IMR-90 (cell line): ENCODE measurements around the gene EXOC4. TPM values are rescaled to one million over a fixed set of nuclear protein-coding genes. Genes with fewer than 3 reads are reported as not detected.

Source experiments
- ATAC-seq: fragments of 200-7000 bp; cut with Tn5 transposase; 2 replicates; pipeline ENCODE4 v1.9.1; 2020; ENCODE audit warnings: low read depth, mild to moderate bottlenecking, moderate library complexity
- BruUV-seq: library from RNA; stranded (reverse); fragments of 400-500 nt; replicated peaks from 2 replicates; lab custom pipeline; 2021; lab: Mats Ljungman, UMichigan
- CTCF ChIA-PET: fragments of 300-600 bp; formaldehyde crosslinking; extraction: SDS; loops from one replicate; lab custom pipeline; 2021; ENCODE audit warnings: antibody characterized with exemption; lab: Yijun Ruan, JAX
- POLR2A ChIA-PET: fragments of 300-600 bp; sonication (Branson Sonifier 250); formaldehyde crosslinking; loops from one replicate; lab custom pipeline; 2022; ENCODE audit warnings: antibody characterized with exemption; ENCODE audit not compliant: unreplicated experiment; lab: Charles Lee
- DNase-seq: peaks from one replicate; pipeline ENCODE4 v3.0.0; 2013
- H2AFZ ChIP-seq: replicated peaks from 2 replicates; pipeline ENCODE3; 2013; ENCODE audit warnings: low read length, mild to moderate bottlenecking; ENCODE audit not compliant: poor library complexity
- H2AK5ac ChIP-seq: 2 replicates; pipeline ENCODE4 v1.6.1; 2013; ENCODE audit warnings: low read depth, low read length, inconsistent platforms
- H2AK9ac ChIP-seq: replicated peaks from 2 replicates; pipeline ENCODE3; 2013; ENCODE audit warnings: mild to moderate bottlenecking, low read depth, low read length, moderate library complexity; ENCODE audit not compliant: poor library complexity
- H2BK120ac ChIP-seq: 2 replicates; pipeline ENCODE4 v1.6.1; 2013; ENCODE audit warnings: low read depth, low read length, inconsistent platforms
- H2BK15ac ChIP-seq: 3 replicates; pipeline ENCODE4 v1.6.1; 2013; ENCODE audit warnings: low read depth, low read length, inconsistent platforms
- H2BK20ac ChIP-seq: 2 replicates; pipeline ENCODE4 v1.6.1; 2013; ENCODE audit warnings: low read depth, mild to moderate bottlenecking, inconsistent platforms, low read length, moderate library complexity
- H2BK5ac ChIP-seq: 2 replicates; pipeline ENCODE4 v1.6.1; 2013; ENCODE audit warnings: mild to moderate bottlenecking, low read depth, low read length, inconsistent platforms; ENCODE audit not compliant: poor library complexity, severe bottlenecking
- H3K14ac ChIP-seq: replicated peaks from 2 replicates; pipeline ENCODE4 v1.6.1; 2013; ENCODE audit warnings: low read depth, low read length, inconsistent platforms
- H3K18ac ChIP-seq: 2 replicates; pipeline ENCODE4 v1.6.1; 2013; ENCODE audit warnings: low read depth, low read length, control low read depth
- H3K23ac ChIP-seq: 2 replicates; pipeline ENCODE4 v1.6.1; 2013; ENCODE audit warnings: low read depth, low read length, inconsistent platforms
- H3K27ac ChIP-seq: 2 replicates; pipeline ENCODE4 v1.5.1; 2013; ENCODE audit warnings: mild to moderate bottlenecking, control low read depth, low read length; ENCODE audit not compliant: insufficient read depth
- H3K27me3 ChIP-seq: 2 replicates; pipeline ENCODE4 v1.6.1; 2013; ENCODE audit warnings: low read length; ENCODE audit not compliant: control insufficient read depth, insufficient read depth
- H3K36me3 ChIP-seq: 2 replicates; pipeline ENCODE4 v1.6.1; 2013; ENCODE audit warnings: low read length, mixed read lengths; ENCODE audit not compliant: control insufficient read depth, insufficient read depth
- H3K4ac ChIP-seq: 2 replicates; pipeline ENCODE4 v1.6.1; 2013; ENCODE audit warnings: low read depth, low read length, inconsistent platforms
- H3K4me1 ChIP-seq: 2 replicates; pipeline ENCODE4 v1.6.1; 2013; ENCODE audit warnings: low read length, mixed read lengths; ENCODE audit not compliant: control insufficient read depth, insufficient read depth
- H3K4me2 ChIP-seq: 2 replicates; pipeline ENCODE4 v1.6.1; 2013; ENCODE audit warnings: low read depth, mild to moderate bottlenecking, control low read depth, low read length, moderate library complexity
- H3K4me3 ChIP-seq: 2 replicates; pipeline ENCODE4 v1.5.1; 2013; ENCODE audit warnings: low read depth, mild to moderate bottlenecking, control low read depth, low read length, moderate library complexity; ENCODE audit not compliant: insufficient read depth
- H3K56ac ChIP-seq: 2 replicates; pipeline ENCODE4 v1.6.1; 2013; ENCODE audit warnings: low read length, inconsistent platforms; ENCODE audit not compliant: insufficient read depth; ENCODE audit errors: extremely low read depth
- H3K79me1 ChIP-seq, 2 experiments: 2 replicates each; pipeline ENCODE4 v1.6.1; 2013; ENCODE audit warnings: low read length in 2 of 2, inconsistent platforms in 1 of 2, low read depth in 1 of 2
- H3K9ac ChIP-seq: 2 replicates; pipeline ENCODE4 v1.6.1; 2013; ENCODE audit warnings: low read depth, low read length, control low read depth
- H3K9me1 ChIP-seq: 2 replicates; pipeline ENCODE4 v1.6.1; 2013; ENCODE audit warnings: low read length, inconsistent platforms; ENCODE audit not compliant: insufficient read depth
- H3K9me3 ChIP-seq: 2 replicates; pipeline ENCODE4 v1.6.1; 2013; ENCODE audit warnings: low read length; ENCODE audit not compliant: control insufficient read depth, insufficient read depth
- H4K20me1 ChIP-seq: 2 replicates; pipeline ENCODE4 v1.6.1; 2013; ENCODE audit warnings: low read length, inconsistent platforms; ENCODE audit not compliant: insufficient read depth
- H4K5ac ChIP-seq: 2 replicates; pipeline ENCODE4 v1.6.1; 2013; ENCODE audit warnings: mild to moderate bottlenecking, low read depth, low read length, control low read depth
- H4K8ac ChIP-seq, 2 experiments: 2 replicates each; pipeline ENCODE4 v1.6.1; 2013; ENCODE audit warnings: low read depth in 2 of 2, low read length in 2 of 2, control low read depth in 1 of 2, inconsistent platforms in 1 of 2
- H4K91ac ChIP-seq: 2 replicates; pipeline ENCODE4 v1.6.1; 2013; ENCODE audit warnings: low read depth, low read length, inconsistent platforms; ENCODE audit not compliant: insufficient read depth
- BHLHE40 ChIP-seq: fragments of 150-350 bp; IDR thresholded peaks from 2 replicates; pipeline ENCODE4 v1.6.1; 2016; ENCODE audit warnings: mild to moderate bottlenecking, low read depth, low read length
- CEBPB ChIP-seq: IDR thresholded peaks from 2 replicates; pipeline ENCODE4 v1.6.1; 2012; ENCODE audit warnings: low read depth, low read length, improper control_type of control experiment
- CHD1 ChIP-seq: IDR thresholded peaks from 2 replicates; pipeline ENCODE4 v1.6.1; 2012; ENCODE audit warnings: low read depth, low read length, improper control_type of control experiment
- CTCF ChIP-seq: conservative IDR thresholded peaks from 2 replicates; pipeline ENCODE4 v1.5.1; 2012; ENCODE audit warnings: mild to moderate bottlenecking, low read depth, low read length, improper control_type of control experiment
- ELK1 ChIP-seq: fragments of 150-350 bp; IDR thresholded peaks from 2 replicates; pipeline ENCODE4 v1.6.1; 2016; ENCODE audit warnings: low read depth, mild to moderate bottlenecking, low read length, moderate library complexity, borderline replicate concordance
- FOS ChIP-seq: fragments of 150-350 bp; IDR thresholded peaks from 2 replicates; pipeline ENCODE4 v1.6.1; 2016; ENCODE audit warnings: low read depth, low read length
- MAFK ChIP-seq: IDR thresholded peaks from 2 replicates; pipeline ENCODE4 v1.6.1; 2012; ENCODE audit warnings: low read depth, low read length, improper control_type of control experiment
- MAZ ChIP-seq: IDR thresholded peaks from 2 replicates; pipeline ENCODE4 v1.6.1; 2012; ENCODE audit warnings: low read depth, mild to moderate bottlenecking, low read length, improper control_type of control experiment, moderate library complexity, borderline replicate concordance
- MXI1 ChIP-seq: IDR thresholded peaks from 2 replicates; pipeline ENCODE4 v1.6.1; 2012; ENCODE audit warnings: low read depth, mild to moderate bottlenecking, low read length, moderate library complexity, borderline replicate concordance
- NFE2L2 ChIP-seq: fragments of 150-350 bp; IDR thresholded peaks from 2 replicates; pipeline ENCODE4 v1.6.1; 2016; ENCODE audit warnings: low read depth, mild to moderate bottlenecking, low read length
- POLR2A ChIP-seq: IDR thresholded peaks from 2 replicates; pipeline ENCODE4 v1.6.1; 2012; ENCODE audit warnings: mild to moderate bottlenecking, low read depth, low read length
- RAD21 ChIP-seq: IDR thresholded peaks from 2 replicates; pipeline ENCODE4 v1.6.1; 2012; ENCODE audit warnings: low read length, improper control_type of control experiment
- RCOR1 ChIP-seq: IDR thresholded peaks from 2 replicates; pipeline ENCODE4 v1.6.1; 2012; ENCODE audit warnings: mild to moderate bottlenecking, low read length, improper control_type of control experiment; ENCODE audit not compliant: insufficient replicate concordance
- RFX5 ChIP-seq: IDR thresholded peaks from 2 replicates; pipeline ENCODE4 v1.8.0; 2012; ENCODE audit warnings: low read depth, mild to moderate bottlenecking, low read length, moderate library complexity
- SMC3 ChIP-seq: fragments of 150-350 bp; IDR thresholded peaks from 2 replicates; pipeline ENCODE4 v1.6.1; 2016; ENCODE audit warnings: low read depth, mild to moderate bottlenecking, antibody characterized with exemption, low read length, moderate library complexity
- USF2 ChIP-seq: fragments of 150-350 bp; IDR thresholded peaks from 2 replicates; pipeline ENCODE4 v1.6.1; 2017; ENCODE audit warnings: mild to moderate bottlenecking, antibody characterized with exemption, low read length, low read depth
- WGBS, 2 experiments: methylation state at CpG; one replicate each; pipeline versions ENCODE4 v1.1.5 to v1.1.7; 2013; ENCODE audit warnings: missing lambda C conversion rate in 2 of 2; ENCODE audit not compliant: insufficient read length in 1 of 2; ENCODE audit errors: extremely low coverage in 2 of 2; 5-methylcytosine and 5-hydroxymethylcytosine counted together
- dilution Hi-C: fragments of 300-500 bp; cut with HindIII; formaldehyde crosslinking; loops from one replicate; pipeline ENCODE4 v1.14.3; 2018; ENCODE audit warnings: low sequenced_read_pairs; ENCODE audit not compliant: unreplicated experiment
- in situ Hi-C: fragments of 300-500 bp; cut with MboI; formaldehyde crosslinking; loops from 3 replicates; pipeline ENCODE4 v1.14.3; 2019; ENCODE audit warnings: low sequenced_read_pairs, inconsistent platforms, mixed read lengths
- intact Hi-C: fragments of 100-400 bp; cut with micrococcal nuclease; formaldehyde crosslinking; loops from 2 replicates; pipeline ENCODE4 v1.10.0; 2022
- polyA plus RNA-seq, 3 experiments: library from polyadenylated mRNA; depleted of rRNA; stranded (reverse); fragments of >200 nt; gene quantifications; 2 replicates each; pipeline ENCODE4 v1.2.3, GENCODE V29; 2012; ENCODE audit warnings: low replicate concordance in 1 of 3
- total RNA-seq: library from RNA; depleted of rRNA; stranded (reverse); fragments of >200 nt; gene quantifications from 2 replicates; pipeline ENCODE4 v1.2.3, GENCODE V29; 2012

EXOC4 gene
- total and polyA plus RNA-seq, 2 of the 4 experiments (the other 2 are of a cell fraction), result 25.4 to 94.6 TPM

GRCh38 chr7:133522501-133522900, 269.6 kb downstream of the EXOC4 start:
- Histone ChIP-seq H3K4me1 (no peaks in the 10 kb centered on the region), H2AK5ac (no peak overlapping the region), H2BK5ac (no peak overlapping the region), H3K4me3 (no peak overlapping the region), H4K5ac (no peak overlapping the region), H3K27ac (no peak overlapping the region), H3K27me3 (no peaks in the 10 kb centered on the region), H2BK20ac (no peak overlapping the region), H3K14ac (no peak overlapping the region), H2BK120ac (no peak overlapping the region), H3K4ac (no peak overlapping the region), H3K9me1 (no peaks in the 10 kb centered on the region), H4K20me1 (no peaks in the 10 kb centered on the region), H3K9ac (no peak overlapping the region), H3K9me3 (no peaks in the 10 kb centered on the region), H3K18ac (no peak overlapping the region), H2AK9ac (no peak overlapping the region), H2AFZ (no peak overlapping the region), H4K91ac (no peak overlapping the region), H3K36me3 (no peaks in the 10 kb centered on the region), H4K8ac (no peak overlapping the region), H3K4me2 (no peak overlapping the region), H2BK15ac (no peak overlapping the region), H3K56ac (no peak overlapping the region), H3K79me1 (no peaks in the 10 kb centered on the region; a peak in 1 of 4 replicates), H3K23ac (no peak overlapping the region)
- dilution Hi-C loops, result no loop called here
- intact Hi-C loops, result no loop called here
- WGBS, 2 experiments, result no CpG with 5 or more reads among the region's 2 CpGs
- in situ Hi-C loops, result no loop called here
- DNase-seq (no peak), ATAC-seq (no peak)
- no TSS peak for BruUV-seq
- TF ChIP-seq MXI1 (no peak), MAFK (no peak), CEBPB (no peak), RAD21 (no peak), POLR2A (no peak), CHD1 (no peak), ELK1 (no peak), NFE2L2 (no peak), FOS (no peak), RCOR1 (no peak), RFX5 (no peak), BHLHE40 (no peak), CTCF (no peak), SMC3 (no peak), MAZ (no peak), USF2 (no peak)
- POLR2A ChIA-PET, result no interaction called here
- CTCF ChIA-PET, result no interaction called here
